GM18508 (cell line): ENCODE measurements around the gene PNMA8A.

Experiments
- ATAC-seq: cut with Tn5 transposase; IDR thresholded peaks from one replicate; pipeline ENCODE4 v1.9.1; 2021; ENCODE audit warnings: moderate number of reproducible peaks; ENCODE audit not compliant: insufficient read depth, unreplicated experiment

PNMA8A gene

GRCh38 chr19:46493236-46494145 is 22.1 kb upstream of the PNMA8A start:
- no peak for ATAC-seq

DNA sequence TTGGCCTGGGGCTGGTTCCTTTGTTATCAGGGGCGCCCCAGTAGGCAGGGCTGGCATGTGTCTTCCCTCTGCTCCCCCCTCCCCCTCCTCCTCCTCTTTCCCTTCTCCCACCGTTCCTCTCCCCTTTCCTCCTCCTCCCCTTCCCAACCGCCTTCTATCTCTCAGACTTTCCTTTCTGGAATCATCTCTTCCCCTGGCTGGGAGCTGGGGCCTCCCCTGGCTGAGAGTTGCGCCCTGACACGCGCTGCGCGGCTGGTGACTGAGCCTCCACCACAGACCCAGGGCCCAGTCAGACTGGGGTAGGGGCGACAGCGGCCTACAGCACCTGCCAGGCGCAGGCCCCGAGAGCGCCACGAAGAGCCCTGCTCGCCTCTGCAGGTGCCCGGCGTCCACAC is 21.5 kb upstream of the PNMA8A start:
- no peak for ATAC-seq

DNA sequence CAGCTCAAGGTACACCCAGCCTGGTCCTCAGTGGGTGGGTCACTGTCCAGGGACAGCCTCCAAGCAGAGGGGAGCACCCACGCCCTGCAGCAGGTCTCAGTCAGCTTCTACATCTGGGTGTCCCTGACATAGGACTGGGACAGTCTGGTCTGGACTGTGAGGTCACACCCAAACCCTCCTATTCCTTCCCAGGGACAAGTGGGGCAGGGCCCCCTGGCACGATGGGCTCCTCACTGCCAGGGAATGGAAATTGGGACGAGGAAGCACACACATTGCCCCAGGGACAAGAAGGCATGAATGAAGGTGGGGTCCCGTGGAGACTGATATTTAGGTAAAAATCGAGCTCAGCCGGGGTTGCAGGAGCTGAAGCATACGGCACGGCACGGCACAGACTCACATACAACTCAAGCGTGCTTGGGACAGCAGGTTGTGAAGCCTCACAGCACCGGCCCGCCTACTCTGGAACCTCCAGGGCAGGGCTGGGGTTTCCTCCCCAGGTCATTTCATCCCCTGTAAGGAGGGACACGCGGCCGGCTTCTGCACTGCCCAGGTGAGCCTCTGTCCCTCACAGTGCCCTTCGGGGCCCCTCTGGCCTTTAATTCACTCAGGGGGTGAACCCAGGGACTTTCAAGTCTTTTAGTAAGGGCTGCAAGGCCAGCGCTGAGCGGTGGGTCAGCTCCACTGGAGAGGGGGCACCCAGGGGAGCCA is 20.8 kb upstream of the PNMA8A start:
- ATAC-seq: no peak

GRCh38 chr19:46490774-46491173 is 19.4 kb upstream of the PNMA8A start:
- no peak for ATAC-seq

- no peak for ATAC-seq
Measured at GRCh38 chr19:46489445-46490272, 18.3 kb upstream of the PNMA8A start.

- no peak for ATAC-seq
Measured at GRCh38 chr19:46488551-46488950, 17.2 kb upstream of the PNMA8A start.

DNA sequence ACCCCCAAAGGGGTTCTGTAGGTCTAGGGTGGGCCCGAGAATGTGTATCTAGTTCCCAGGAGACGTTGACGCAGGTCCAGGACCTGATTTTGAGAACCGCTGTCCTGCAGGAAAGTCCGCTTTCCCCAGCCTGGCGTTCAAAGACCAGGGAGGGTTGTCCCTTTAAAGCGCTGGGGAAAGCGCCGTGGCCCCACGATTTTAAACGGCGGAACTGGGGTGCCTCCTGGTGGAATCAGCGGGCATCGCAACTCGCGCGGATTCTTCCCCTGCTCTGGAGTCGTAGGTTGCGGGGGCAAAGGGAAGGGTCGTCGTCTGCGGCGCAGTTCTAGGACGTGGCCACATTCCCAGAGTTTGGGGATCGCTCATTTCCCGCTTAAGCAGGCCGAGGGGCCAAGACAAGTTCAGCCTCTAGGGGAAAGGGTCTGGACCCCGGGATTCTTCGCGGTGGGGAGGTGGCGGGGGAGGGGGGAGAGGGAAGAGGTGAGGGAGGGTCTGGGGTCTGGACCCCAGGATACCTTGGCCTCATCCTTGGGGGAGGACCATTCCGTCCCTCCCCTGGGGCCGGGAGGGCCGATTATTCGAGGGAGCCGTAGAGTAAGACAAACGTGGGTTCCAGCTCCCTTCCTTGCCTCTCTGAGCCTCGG is 16.6 kb upstream of the PNMA8A start:
- ATAC-seq: no peak

DNA sequence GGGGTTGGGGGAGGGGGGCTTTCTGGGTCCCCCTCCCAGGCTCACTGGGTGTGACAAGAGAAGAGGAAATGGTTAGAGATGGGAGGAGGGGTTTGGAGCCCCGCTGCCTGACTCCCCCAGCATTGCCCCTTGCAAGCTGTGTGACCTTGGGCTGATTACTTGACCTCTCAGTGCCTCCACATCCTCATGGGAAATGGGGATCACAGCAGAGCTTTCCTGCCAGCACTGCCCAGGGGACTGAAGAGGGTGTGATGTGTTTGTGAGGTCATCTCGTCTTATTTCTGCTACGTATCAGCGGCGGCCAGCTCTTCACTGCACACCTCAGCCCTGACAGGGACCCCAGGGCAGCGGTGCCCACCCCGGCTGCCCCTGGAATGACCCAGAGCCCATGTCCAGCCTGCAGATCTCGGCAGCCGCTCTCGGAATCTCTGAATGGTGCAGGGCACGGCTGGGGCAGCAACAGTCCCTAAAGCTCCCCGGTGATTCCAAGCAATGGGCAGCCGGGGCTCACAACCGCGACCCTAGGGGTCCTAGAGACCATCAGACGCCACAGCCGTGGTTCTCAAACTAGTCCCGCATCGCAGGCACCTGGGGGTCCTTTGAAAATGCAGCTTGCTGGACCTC is 15.9 kb upstream of the PNMA8A start:
- no peak for ATAC-seq

GRCh38 chr19:46486358-46486757 is 15.0 kb upstream of the PNMA8A start:
- no peak for ATAC-seq

DNA sequence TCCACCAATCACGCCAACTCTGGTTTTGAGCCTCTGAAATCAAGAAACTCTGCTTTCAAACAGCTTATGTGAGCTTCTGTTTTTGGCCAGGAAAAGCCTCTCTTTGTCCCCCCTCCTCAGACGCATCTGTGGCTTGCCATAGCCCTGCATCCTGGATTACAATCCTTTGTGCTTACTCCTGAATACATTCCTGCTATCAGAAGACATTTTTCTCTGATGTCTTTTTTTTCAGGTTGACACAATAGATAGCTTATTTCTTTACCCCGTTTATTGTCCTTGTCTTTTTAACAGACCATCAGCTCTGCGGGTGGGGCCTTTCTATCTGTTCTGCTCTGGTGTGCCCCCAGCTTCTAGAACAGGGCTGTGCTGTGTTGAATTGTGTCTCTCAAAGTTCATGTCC is 13.3 kb upstream of the PNMA8A start:
- ATAC-seq: no peak

GRCh38 chr19:46482631-46483030 is 11.3 kb upstream of the PNMA8A start:
- no peak for ATAC-seq

GRCh38 chr19:46481947-46482346 is 10.6 kb upstream of the PNMA8A start:
- no peak for ATAC-seq

- no peak for ATAC-seq
Measured at GRCh38 chr19:46481223-46481848, 10.0 kb upstream of the PNMA8A start.

- ATAC-seq: no peak
Measured at GRCh38 chr19:46480415-46480814, 9.1 kb upstream of the PNMA8A start.

DNA sequence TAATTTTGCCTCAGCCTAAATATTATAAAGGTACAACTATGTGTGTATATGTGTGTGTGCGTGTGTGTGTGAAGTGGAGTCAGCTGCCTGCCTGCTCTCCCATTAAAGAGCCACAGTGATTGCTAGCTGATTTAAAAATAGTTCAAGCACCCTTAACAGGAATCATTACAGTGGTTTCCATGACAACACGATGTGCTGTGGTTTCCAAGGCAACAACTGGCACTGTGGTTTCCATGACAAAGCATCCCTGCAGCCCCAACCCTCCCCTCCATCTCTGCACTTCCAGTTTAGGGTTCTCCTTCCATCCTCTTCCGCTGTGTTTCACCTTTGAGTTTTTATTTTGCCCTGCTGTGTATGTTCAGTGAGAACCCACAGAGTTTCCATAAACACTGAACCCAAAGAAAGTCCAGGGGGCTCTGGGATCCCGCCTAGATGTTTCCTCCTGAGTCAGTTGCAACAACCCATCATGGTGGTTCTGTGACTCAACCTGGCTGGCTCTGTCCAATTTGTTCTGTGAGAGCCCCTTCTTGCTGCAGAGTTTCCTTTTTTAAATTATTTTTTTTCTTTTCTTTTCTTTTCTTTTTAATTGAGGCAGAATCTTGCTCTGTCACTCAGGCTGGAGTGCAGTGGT is 7.1 kb upstream of the PNMA8A start:
- no peak for ATAC-seq

- no peak for ATAC-seq
Measured at GRCh38 chr19:46475986-46476385, 4.6 kb upstream of the PNMA8A start.

GRCh38 chr19:46474211-46474610 is 2.8 kb upstream of the PNMA8A start:
- ATAC-seq: no peak

DNA sequence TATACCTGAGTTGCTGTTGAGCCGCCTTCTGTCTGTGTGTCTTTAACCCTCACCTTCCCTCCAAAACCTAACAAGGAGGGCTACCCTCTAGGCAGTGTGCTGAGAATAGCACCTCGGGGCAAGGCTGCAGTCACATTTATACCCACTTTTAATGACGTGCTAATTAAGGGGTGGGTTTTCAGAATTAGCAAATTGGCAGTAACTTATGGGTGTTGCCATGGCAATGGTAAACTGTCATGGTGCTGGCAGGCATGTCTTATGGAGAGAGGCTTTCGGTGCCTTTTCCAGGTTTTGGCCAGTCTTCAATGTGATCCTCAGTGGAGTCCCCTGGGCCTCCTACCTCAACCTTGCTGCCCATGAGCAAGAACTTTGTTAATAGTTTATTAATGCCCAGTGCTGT is 1.2 kb upstream of the PNMA8A start:
- no peak for ATAC-seq
